Frontal cortex (tissue), 4 donors: ENCODE results near the gene TUBGCP5. TPM values are rescaled to one million over a fixed set of nuclear protein-coding genes. Genes with fewer than 3 reads are reported as not detected.
"Not testable (repeated sequence)": the region's sequence is repeated elsewhere in the genome, so short reads cannot be mapped to it uniquely, and the experiment has no call there.

Experiments used
- DNase-seq, 2 donors: peaks; one replicate each; pipeline ENCODE4 v3.0.0; 2012; ENCODE audit warnings: low spot score in 2 of 2
- FAIRE-seq: peaks from 2 replicates; lab custom pipeline; 2012; peaks lifted over from hg19 to GRCh38; lab: Jason Lieb, UNC
- total RNA-seq: library from RNA; depleted of rRNA; stranded (reverse); fragments of >200 nt; gene quantifications from one replicate; pipeline ENCODE4 v1.2.3, GENCODE V29; 2014
- donor health status: control.
- donor health status: control.
- donor health status: control.

Gene TUBGCP5
- total RNA-seq, 1 donor from 2014 or later: 28.1 TPM

DNA sequence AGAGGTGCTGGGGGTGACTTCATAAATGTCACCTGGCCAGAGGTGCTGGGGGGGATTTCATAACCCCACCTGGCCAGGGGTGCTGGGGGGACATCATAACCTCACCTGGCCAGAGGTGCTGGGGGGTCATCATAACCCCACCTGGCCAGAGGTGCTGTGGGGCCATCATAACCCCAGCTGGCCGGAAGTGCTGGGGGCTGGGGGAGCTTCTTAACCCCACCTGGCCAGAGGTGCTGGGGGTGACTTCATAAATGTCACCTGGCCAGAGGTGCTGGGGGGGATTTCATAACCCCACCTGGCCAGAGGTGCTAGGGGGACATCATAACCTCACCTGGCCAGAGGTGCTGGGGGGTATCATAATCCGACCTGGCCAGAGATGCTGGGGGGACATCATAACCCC, 4.6 kb upstream of the TUBGCP5 start:
- not testable (repeated sequence) for FAIRE-seq, DNase-seq

DNA sequence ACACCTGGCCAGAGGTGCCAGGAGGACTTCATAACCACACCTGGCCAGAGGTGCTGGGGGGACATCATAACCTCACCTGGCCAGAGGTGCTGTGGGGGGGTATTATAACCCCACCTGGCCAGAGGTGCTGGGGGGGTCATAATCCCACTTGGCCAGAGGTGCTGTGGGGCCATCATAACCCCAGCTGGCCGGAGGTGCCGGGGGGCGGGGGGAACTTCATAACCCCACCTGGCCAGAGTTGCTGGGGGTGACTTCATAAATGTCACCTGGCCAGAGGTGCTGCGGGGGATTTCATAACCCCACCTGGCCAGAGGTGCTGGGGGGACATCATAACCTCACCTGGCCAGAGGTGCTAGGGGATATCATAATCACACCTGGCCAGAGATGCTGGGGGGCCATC, 4.2 kb upstream of the TUBGCP5 start:
- DNase-seq, FAIRE-seq: not testable (repeated sequence)

DNA sequence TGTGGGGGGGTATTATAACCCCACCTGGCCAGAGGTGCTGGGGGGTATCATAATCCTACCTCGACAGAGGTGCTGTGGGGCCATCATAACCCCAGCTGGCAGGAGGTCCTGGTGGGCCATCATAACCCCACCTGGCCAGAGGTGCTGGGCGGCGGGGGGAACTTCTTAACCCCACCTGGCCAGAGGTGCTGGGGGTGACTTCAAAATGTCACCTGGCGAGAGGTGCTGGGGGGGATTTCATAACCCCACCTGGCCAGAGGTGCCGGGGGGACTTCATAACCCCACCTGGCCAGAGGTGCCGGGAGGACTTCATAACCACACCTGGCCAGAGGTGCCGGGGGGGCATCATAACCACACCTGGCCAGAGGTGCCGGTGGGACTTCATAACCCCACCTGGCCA, 2.4 kb upstream of the TUBGCP5 start:
- not testable (repeated sequence) for DNase-seq

GRCh38 chr15:23039917-23040281, 530 bp upstream of the TUBGCP5 start:
- FAIRE-seq (no peak), DNase-seq (no peak)

More for the DNA sequence above, 2.4 kb upstream of the TUBGCP5 start:
- not testable (repeated sequence) for FAIRE-seq

GRCh38 chr15:23038726-23039142, 635 bp downstream of the TUBGCP5 start:
- no peak for FAIRE-seq

DNA sequence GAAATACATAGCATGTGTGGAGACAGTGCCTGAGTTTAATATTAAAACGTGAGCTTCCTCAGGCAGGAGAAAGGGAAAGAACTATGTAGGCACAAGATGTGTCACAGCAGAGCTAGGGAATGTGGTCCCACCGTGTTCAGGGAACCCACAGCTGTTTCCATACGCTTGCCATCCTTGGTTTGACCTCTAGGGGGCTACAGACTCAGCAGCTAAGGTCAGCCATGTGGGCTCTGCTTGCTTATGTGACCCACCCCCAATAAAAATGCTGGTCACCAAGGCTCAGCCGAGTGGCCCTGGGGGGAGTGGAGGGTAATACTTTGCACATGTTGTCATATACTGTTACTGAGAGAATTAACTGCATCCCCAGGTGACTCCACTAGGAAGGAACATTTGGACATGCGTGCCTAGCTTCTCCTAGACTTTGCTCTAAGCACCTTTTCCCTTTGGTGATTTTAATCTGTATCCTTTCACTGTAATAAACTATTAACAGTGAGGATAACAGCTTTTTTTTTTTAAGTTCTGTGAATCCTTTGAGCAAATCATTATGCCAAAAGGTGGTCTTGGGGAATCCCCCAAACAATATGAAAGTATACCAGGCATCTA, 3.3 kb downstream of the TUBGCP5 start:
- no peak for FAIRE-seq
- peak; percentile 29 to 33 for DNase-seq

More at GRCh38 chr15:23038726-23039142, 635 bp downstream of the TUBGCP5 start:
- peak in 1 of 2 donors; percentile 28 for DNase-seq

- DNase-seq (no peak), FAIRE-seq (no peak)
Measured at GRCh38 chr15:23033979-23034378, 5.4 kb downstream of the TUBGCP5 start.

- DNase-seq: no peak
- no peak for FAIRE-seq
Measured at GRCh38 chr15:23026218-23026617, 13.2 kb downstream of the TUBGCP5 start.

DNA sequence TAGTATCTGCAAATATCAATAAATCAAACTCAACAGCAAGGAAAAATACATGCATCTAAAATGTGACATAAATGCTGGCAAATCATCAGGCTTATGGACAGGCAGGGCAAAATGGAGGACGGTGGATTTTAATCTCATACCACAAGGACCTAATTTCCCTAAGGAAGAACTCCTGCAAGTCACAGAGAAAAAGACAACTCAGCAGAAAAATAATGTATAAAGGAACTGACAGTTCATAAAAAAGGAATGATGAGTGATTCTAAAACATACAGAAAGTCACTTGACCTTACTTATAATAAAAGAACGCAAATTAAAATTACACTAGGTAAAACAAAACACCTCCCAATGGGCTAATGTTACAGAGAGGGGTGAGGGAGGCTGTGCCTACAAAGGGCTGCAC, 17.2 kb downstream of the TUBGCP5 start:
- FAIRE-seq: no peak
- no peak for DNase-seq

GRCh38 chr15:23014394-23015000, 24.9 kb downstream of the TUBGCP5 start:
- no peak for FAIRE-seq
- DNase-seq: no peak

GRCh38 chr15:23013681-23014080, 25.7 kb downstream of the TUBGCP5 start:
- FAIRE-seq (no peak), DNase-seq (no peak)

GRCh38 chr15:23012616-23013015, 26.8 kb downstream of the TUBGCP5 start:
- DNase-seq, FAIRE-seq: not testable (repeated sequence)

DNA sequence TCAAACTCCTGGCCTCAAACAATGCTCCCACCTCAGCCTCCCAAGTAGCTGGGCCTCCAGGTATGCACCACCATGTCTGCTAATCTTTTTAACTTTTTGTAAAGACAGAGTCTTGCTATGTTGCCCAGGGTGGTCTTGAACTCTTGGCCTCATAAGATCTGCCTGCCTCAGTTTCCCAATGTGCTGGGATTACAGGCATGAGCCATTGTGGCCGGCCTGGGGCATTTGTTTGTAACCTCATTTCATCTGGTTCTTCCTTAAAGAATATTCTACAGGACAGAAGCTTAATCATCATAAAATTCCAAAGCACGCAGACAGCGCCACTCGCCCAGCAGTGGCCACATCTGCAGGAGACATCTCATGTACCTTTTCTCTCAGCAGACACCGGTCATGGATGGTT, 35.6 kb downstream of the TUBGCP5 start:
- no peak for FAIRE-seq

DNA sequence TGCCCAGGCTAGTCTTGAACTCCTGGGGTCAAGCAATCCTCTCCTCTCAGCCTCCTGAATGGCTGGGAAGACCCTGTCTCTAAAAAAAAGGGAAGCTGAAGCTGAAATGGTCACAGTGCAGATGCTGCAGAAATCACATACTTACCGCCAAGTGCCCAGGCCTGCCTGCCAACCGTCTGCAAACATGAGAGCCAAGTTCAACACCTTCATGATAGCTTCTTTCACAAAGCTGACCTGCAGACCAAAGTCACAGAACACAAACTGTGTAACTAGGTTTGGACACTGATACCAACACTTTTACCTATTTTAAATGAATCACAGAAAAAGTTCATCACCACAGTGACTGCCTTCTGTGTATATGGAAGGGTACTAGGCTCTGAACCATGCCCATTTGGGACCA, 36.4 kb downstream of the TUBGCP5 start:
- DNase-seq: no peak

More for the DNA sequence above, 35.6 kb downstream of the TUBGCP5 start:
- DNase-seq: no peak

GRCh38 chr15:22995795-22996194, 43.6 kb downstream of the TUBGCP5 start:
- FAIRE-seq (no peak), DNase-seq (no peak)

More for the DNA sequence above, 36.4 kb downstream of the TUBGCP5 start:
- no peak for FAIRE-seq

- DNase-seq (no peak), FAIRE-seq (no peak)
Measured at GRCh38 chr15:22992024-22992326, 47.4 kb downstream of the TUBGCP5 start.

DNA sequence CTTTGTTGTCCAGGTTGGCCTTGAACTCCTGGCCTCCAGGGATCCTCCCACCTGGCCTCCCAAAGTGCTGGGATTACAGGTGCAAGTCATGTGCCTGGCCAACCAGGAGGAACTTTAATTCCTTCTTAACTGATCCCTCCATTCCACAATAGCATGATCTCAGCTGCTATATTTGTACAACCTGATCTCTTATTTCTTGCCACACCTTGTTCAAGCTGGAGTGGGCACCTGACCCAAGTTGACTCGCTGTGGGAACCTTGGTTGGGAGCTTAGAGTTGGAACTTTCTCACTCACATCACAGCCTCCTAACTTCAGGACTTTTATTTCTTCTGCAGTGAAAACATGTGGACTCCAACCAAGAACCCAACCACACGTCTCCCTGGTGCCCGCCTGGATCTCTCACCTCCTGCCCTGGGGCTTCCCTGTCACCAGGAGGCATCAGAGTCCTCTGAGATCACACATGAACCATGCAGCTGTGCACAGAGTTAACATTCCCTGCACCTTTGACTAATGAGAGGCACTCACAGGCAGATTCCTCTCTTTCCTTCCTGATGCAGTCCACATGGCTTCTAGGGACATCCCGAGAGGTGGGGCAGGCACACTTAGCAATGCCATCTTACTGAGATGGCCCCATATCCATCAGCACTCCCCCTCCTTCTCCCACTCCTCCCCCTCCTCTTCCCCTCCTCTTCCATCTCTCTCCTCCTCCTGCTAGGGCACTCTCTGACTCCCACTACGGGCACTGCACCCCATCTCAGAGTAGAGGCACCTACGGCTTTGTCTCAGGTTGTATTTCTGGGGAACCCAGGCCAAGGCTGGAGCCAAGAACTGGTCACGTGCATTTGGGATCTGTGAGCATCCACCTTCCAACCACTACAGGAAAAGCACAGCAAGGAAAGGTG, 49.5 kb downstream of the TUBGCP5 start:
- no peak for DNase-seq
- FAIRE-seq: no peak

- FAIRE-seq (no peak), DNase-seq (no peak)
Measured at GRCh38 chr15:22988811-22989210, 50.6 kb downstream of the TUBGCP5 start.

DNA sequence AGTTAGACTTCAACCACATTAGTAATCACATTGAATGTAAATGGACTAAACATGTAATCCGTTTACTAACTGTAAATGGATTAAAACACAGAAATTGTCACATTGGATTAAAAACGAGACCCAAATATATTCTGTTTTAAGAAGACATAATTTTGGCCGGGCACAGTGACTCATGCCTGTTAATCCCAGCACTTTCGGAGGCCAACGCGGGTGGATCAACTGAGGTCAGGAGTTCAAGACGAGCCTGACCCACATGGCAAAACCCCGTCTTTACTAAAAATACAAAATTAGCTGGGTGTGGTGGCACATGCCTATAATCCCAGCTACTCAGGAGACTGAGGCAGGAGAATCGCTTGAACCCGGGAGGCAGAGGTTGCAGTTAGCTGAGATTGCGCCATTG, 57.4 kb downstream of the TUBGCP5 start:
- DNase-seq, FAIRE-seq: not testable (repeated sequence)

GRCh38 chr15:22981051-22981840, 58.1 kb downstream of the TUBGCP5 start:
- no peak for FAIRE-seq
- DNase-seq: peak; percentile 22 to 39
